ENCODE data around the gene OR6C70. TPM values are rescaled to one million over a fixed set of nuclear protein-coding genes. Genes with fewer than 3 reads are reported as not detected.
"Not testable (repeated sequence)": the region's sequence is repeated elsewhere in the genome, so short reads cannot be mapped to it uniquely, and the experiment has no call there.

Gene OR6C70
- total RNA-seq, 1 experiment from 2014 or later: not detected

GRCh38 chr12:55467836-55468235, 2.1 kb downstream of the OR6C70 start:
- peaks cover 6 to 7% of the 10 kb centered on the region in 2 experiments for H3K9me3 Mint-ChIP-seq
- H2AK5ac ChIP-seq (ENCODE audit: insufficient read length, low read length): no peak overlapping the region
- H3K56ac ChIP-seq (ENCODE audit: insufficient read length, low read depth, low read length): no peak overlapping the region
- H3K23me2 ChIP-seq (ENCODE audit: insufficient read length, low read depth, low read length, poor library complexity, severe bottlenecking): no peaks in the 10 kb centered on the region
- no peak overlapping the region for H3K4ac ChIP-seq (ENCODE audit: low read depth, low read length)
- H3K4me2 ChIP-seq (ENCODE audit: insufficient read depth, insufficient read length, low read length): no peak overlapping the region
- no peak overlapping the region for H3K23ac ChIP-seq (ENCODE audit: insufficient read length, low read depth, low read length)
- no peak overlapping the region for H3K4me3 Mint-ChIP-seq
- no peak for TF ChIP-seq CTCF (conservative IDR thresholded peaks at IDR 0.05)
- H3T11ph ChIP-seq (ENCODE audit: low read length): no peak overlapping the region
- H3K4me1 ChIP-seq (ENCODE audit: insufficient read depth, low read length): no peaks in the 10 kb centered on the region
- DNase-seq: no peak
- H3K9ac ChIP-seq (ENCODE audit: extremely low read depth, insufficient read length, low read length): no peak overlapping the region
- H3K27ac ChIP-seq (ENCODE audit: insufficient read length, low read depth, low read length): no peak overlapping the region
- H3K36me3 Mint-ChIP-seq (ENCODE audit: insufficient read depth in 1 of 3, low read depth in 3 of 3): no peaks in the 10 kb centered on the region; a peak in 1 of 7 replicates
- no peaks in the 10 kb centered on the region for H3K4me1 Mint-ChIP-seq
- no peaks in the 10 kb centered on the region for H3K79me2 ChIP-seq (ENCODE audit: insufficient read depth, low read length)
- H3K18ac ChIP-seq (ENCODE audit: insufficient read length, low read depth, low read length): no peak overlapping the region
- no peak overlapping the region for H2BK120ac ChIP-seq (ENCODE audit: low read depth, low read length, poor library complexity, severe bottlenecking)
- H3K9me3 ChIP-seq (ENCODE audit: control insufficient read depth, low read depth, low read length): no peaks in the 10 kb centered on the region
- H3K14ac ChIP-seq (ENCODE audit: insufficient read depth, low read length): no peak overlapping the region
- no peak overlapping the region for H2BK12ac ChIP-seq (ENCODE audit: insufficient read length, low read depth, low read length)
- H3K27me3 Mint-ChIP-seq (ENCODE audit: low read depth): peaks cover 2% of the 10 kb centered on the region; the same call in 1 of the 2 replicates
- whole genome bisulfite sequencing (ENCODE audit: extremely low coverage, insufficient read length, low lambda C conversion rate): no CpG with 5 or more reads among the region's 2 CpGs
- no peak overlapping the region for H2BK15ac ChIP-seq (ENCODE audit: low read depth, low read length)
- no peak overlapping the region for H2BK20ac ChIP-seq (ENCODE audit: low read depth, low read length, poor library complexity, severe bottlenecking)
- H2AFZ ChIP-seq (ENCODE audit: low read length): no peak overlapping the region
- no peaks in the 10 kb centered on the region for H3K27me3 ChIP-seq (ENCODE audit: insufficient read depth, low read length)
- no peak overlapping the region for H3K27ac Mint-ChIP-seq
- H2BK5ac ChIP-seq (ENCODE audit: insufficient read length, low read length): no peak overlapping the region
- H4K91ac ChIP-seq (ENCODE audit: insufficient read length, low read depth, low read length): no peak overlapping the region
- H4K20me1 ChIP-seq (ENCODE audit: control insufficient read depth, insufficient read depth, insufficient read length): no peaks in the 10 kb centered on the region
- no peak overlapping the region for H4K8ac ChIP-seq (replicated peaks; ENCODE audit: insufficient read length, low read depth, low read length)
- H4K5ac ChIP-seq (ENCODE audit: insufficient read length, low read depth, low read length): no peak overlapping the region
- no peaks in the 10 kb centered on the region for H3K79me1 ChIP-seq (ENCODE audit: insufficient read depth, low read depth, low read length, poor library complexity, severe bottlenecking)

GRCh38 chr12:55464926-55465325, 5.0 kb downstream of the OR6C70 start:
- H3K4ac ChIP-seq (ENCODE audit: low read depth, low read length); H3K27me3 Mint-ChIP-seq (ENCODE audit: low read depth); H3K9me3 Mint-ChIP-seq; H3K79me1 ChIP-seq (ENCODE audit: insufficient read depth, low read depth, low read length, poor library complexity, severe bottlenecking); H3K27ac ChIP-seq (ENCODE audit: insufficient read length, low read depth, low read length); H3K36me3 Mint-ChIP-seq (ENCODE audit: insufficient read depth in 1 of 3, low read depth in 3 of 3); H3K18ac ChIP-seq (ENCODE audit: insufficient read length, low read depth, low read length); H2BK20ac ChIP-seq (ENCODE audit: low read depth, low read length, poor library complexity, severe bottlenecking); H3K56ac ChIP-seq (ENCODE audit: insufficient read length, low read depth, low read length); H3K14ac ChIP-seq (ENCODE audit: insufficient read depth, low read length); H3K4me1 ChIP-seq (ENCODE audit: insufficient read depth, low read length); H3T11ph ChIP-seq (ENCODE audit: low read length); H2BK120ac ChIP-seq (ENCODE audit: low read depth, low read length, poor library complexity, severe bottlenecking); H2BK15ac ChIP-seq (ENCODE audit: low read depth, low read length); H3K4me2 ChIP-seq (ENCODE audit: insufficient read depth, insufficient read length, low read length); H3K23ac ChIP-seq (ENCODE audit: insufficient read length, low read depth, low read length); H3K27me3 ChIP-seq (ENCODE audit: insufficient read depth, low read length); H3K27ac Mint-ChIP-seq; H3K9me3 ChIP-seq (ENCODE audit: control insufficient read depth, low read depth, low read length); H3K4me3 Mint-ChIP-seq; H3K79me2 ChIP-seq (ENCODE audit: insufficient read depth, low read length); H3K23me2 ChIP-seq (ENCODE audit: insufficient read length, low read depth, low read length, poor library complexity, severe bottlenecking); DNase-seq; H3K9ac ChIP-seq (ENCODE audit: extremely low read depth, insufficient read length, low read length); H4K20me1 ChIP-seq (ENCODE audit: control insufficient read depth, insufficient read depth, insufficient read length); H4K91ac ChIP-seq (ENCODE audit: insufficient read length, low read depth, low read length); H2AK5ac ChIP-seq (ENCODE audit: insufficient read length, low read length); H3K4me1 Mint-ChIP-seq; H4K8ac ChIP-seq (replicated peaks; ENCODE audit: insufficient read length, low read depth, low read length); H2BK12ac ChIP-seq (ENCODE audit: insufficient read length, low read depth, low read length); H4K5ac ChIP-seq (ENCODE audit: insufficient read length, low read depth, low read length); H2AFZ ChIP-seq (ENCODE audit: low read length); H2BK5ac ChIP-seq (ENCODE audit: insufficient read length, low read length): not testable (repeated sequence)
- WGBS (ENCODE audit: extremely low coverage, insufficient read length, low lambda C conversion rate): no CpG with 5 or more reads among the region's 1 CpG

Data from H9 (cell line).